Endodermal cell (in vitro differentiated cells): ENCODE measurements around the gene DHX32. TPM values are rescaled to one million over a fixed set of nuclear protein-coding genes. Genes with fewer than 3 reads are reported as not detected.
A peak's percentile ranks its signal among the peaks of the same experiment; 100 is the strongest.
"Not testable (repeated sequence)": the region's sequence is repeated elsewhere in the genome, so short reads cannot be mapped to it uniquely, and the experiment has no call there.

Source experiments
- DNase-seq: peaks from one replicate; pipeline ENCODE4 v3.0.0-alpha.2; 2017
- H3K27ac ChIP-seq: 2 replicates; pipeline ENCODE4 v1.5.1; 2013; ENCODE audit warnings: mild to moderate bottlenecking, low read depth, low read length, moderate library complexity
- H3K27me3 ChIP-seq: 2 replicates; pipeline ENCODE4 v1.6.1; 2013; ENCODE audit warnings: mild to moderate bottlenecking, low read length, moderate library complexity; ENCODE audit not compliant: insufficient read depth, control insufficient read depth, poor library complexity, severe bottlenecking
- H3K36me3 ChIP-seq: 2 replicates; pipeline ENCODE4 v1.7.0; 2013; ENCODE audit warnings: mild to moderate bottlenecking, low read length, moderate library complexity; ENCODE audit not compliant: control insufficient read depth, insufficient read depth
- H3K4me1 ChIP-seq: one replicate; pipeline ENCODE4 v1.7.0; 2013; ENCODE audit warnings: low read length; ENCODE audit not compliant: control insufficient read depth, insufficient read depth
- H3K4me3 ChIP-seq: 2 replicates; pipeline ENCODE4 v1.5.1; 2013; ENCODE audit warnings: mild to moderate bottlenecking, low read length, moderate library complexity
- H3K9ac ChIP-seq: 2 replicates; pipeline ENCODE4 v1.6.1; 2013; ENCODE audit warnings: mild to moderate bottlenecking, low read length, moderate library complexity; ENCODE audit not compliant: poor library complexity, severe bottlenecking; ENCODE audit errors: extremely low read depth
- H3K9me3 ChIP-seq: 2 replicates; pipeline ENCODE4 v1.6.1; 2013; ENCODE audit warnings: mild to moderate bottlenecking, low read length, moderate library complexity; ENCODE audit not compliant: control insufficient read depth
- H3K27ac Mint-ChIP-seq: 2 replicates; pipeline ENCODE4 v1.8.0; 2020; ENCODE audit warnings: mixed read lengths
- H3K27me3 Mint-ChIP-seq: 2 replicates; pipeline ENCODE4 v1.8.0; 2021; ENCODE audit warnings: mild to moderate bottlenecking, mixed read lengths; ENCODE audit not compliant: insufficient read depth
- H3K36me3 Mint-ChIP-seq: 2 replicates; pipeline ENCODE4 v1.8.0; 2020; ENCODE audit warnings: low read depth, mixed read lengths
- H3K4me1 Mint-ChIP-seq: 2 replicates; pipeline ENCODE4 v1.8.0; 2020; ENCODE audit warnings: mixed read lengths
- H3K4me3 Mint-ChIP-seq: 2 replicates; pipeline ENCODE4 v1.8.0; 2020; ENCODE audit warnings: mild to moderate bottlenecking, moderate library complexity, mixed read lengths
- H3K9me3 Mint-ChIP-seq: 2 replicates; pipeline ENCODE4 v1.8.0; 2020; ENCODE audit warnings: mild to moderate bottlenecking, mixed read lengths
- WGBS, 2 experiments: methylation state at CpG; one replicate each; pipeline versions ENCODE4 v1.1.5 to v1.1.7; 2013; ENCODE audit warnings: missing lambda C conversion rate in 2 of 2, mixed read lengths in 1 of 2; ENCODE audit not compliant: insufficient coverage in 1 of 2, insufficient read length in 1 of 2; 5-methylcytosine and 5-hydroxymethylcytosine counted together
- total RNA-seq, 2 donors: library from RNA; stranded (reverse); fragmentation: NEBNext Ultra II Directional in 1 of 2; extraction: Animal tissue kit (Norgen Biotek cat#: 25700) in 1 of 2; gene quantifications; 2 replicates in 1 of 2; 3 replicates in 1 of 2; pipeline ENCODE4 v1.2.1, GENCODE V29; 2021

DHX32 gene
- total RNA-seq, 2 donors from 2014 or later = 25.4 to 38.1 TPM

DNA sequence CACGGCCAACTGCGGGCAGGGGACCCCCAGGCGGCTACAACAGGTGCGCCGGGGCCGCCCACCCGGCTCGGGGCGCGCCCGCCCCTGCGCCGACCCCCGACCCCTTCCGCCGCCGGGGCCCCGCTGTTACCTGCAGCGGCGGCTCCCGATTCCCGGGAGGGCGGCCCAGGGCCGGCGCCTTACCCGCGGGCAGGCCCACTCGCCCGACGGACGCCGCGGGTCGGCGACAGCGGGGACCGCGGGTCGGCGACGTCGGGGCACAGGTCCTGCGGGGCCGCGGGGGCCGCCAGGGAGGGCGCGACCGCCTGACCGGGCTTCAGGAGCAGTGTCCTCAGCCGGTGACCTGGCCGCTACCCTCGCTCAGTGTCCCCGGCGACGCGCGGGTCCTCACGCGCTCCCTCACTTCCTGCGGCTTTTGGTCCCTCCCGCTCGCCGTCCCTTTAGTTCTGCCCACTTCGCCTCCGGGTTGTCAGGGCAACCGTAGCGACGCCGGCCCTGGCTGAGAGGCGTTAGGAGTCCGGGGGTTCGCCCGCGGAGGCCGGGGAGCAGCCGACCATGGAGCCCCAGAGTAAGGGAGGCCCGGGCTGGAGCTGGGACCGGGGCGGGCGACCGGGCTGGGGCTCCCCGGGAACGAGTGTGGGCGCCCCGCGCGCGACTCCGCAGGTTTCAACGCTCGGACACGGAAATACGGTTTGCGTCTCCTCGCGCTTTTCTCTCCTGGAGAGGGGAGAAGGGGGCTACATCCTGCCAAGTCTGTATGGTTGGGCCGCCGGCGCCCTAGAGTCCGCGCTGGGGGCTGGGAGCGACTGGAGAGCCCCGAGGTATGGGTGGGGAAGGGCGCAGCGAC is 15.2 kb upstream of the DHX32 start, which contains the start of gene FANK1:
FANK1 (plus strand) TSS at position 477 of the 847 bp plus-strand sequence; CDS start at position 556, 79 bp downstream.
- H3K9me3 ChIP-seq, H3K36me3 ChIP-seq, H3K27me3 Mint-ChIP-seq, H3K9me3 Mint-ChIP-seq, H3K4me1 ChIP-seq, H3K36me3 Mint-ChIP-seq, H3K27ac ChIP-seq, H3K27me3 ChIP-seq: not testable (repeated sequence)
- H3K4me3 Mint-ChIP-seq = peak within 1 kb of the TSS; percentile 84
- H3K27ac Mint-ChIP-seq = peak within 1 kb of the TSS; percentile 94
- peaks cover 28% of the 10 kb centered on the region for H3K4me1 Mint-ChIP-seq
- DNase-seq = peak; percentile 96
- Histone ChIP-seq H3K9ac (peak within 1 kb of the TSS; percentile 89), H3K4me3 (peak within 1 kb of the TSS; percentile 93)
- WGBS, 2 experiments = 17 to 40% methylated on average over 42 to 103 of the region's 106 CpGs

DNA sequence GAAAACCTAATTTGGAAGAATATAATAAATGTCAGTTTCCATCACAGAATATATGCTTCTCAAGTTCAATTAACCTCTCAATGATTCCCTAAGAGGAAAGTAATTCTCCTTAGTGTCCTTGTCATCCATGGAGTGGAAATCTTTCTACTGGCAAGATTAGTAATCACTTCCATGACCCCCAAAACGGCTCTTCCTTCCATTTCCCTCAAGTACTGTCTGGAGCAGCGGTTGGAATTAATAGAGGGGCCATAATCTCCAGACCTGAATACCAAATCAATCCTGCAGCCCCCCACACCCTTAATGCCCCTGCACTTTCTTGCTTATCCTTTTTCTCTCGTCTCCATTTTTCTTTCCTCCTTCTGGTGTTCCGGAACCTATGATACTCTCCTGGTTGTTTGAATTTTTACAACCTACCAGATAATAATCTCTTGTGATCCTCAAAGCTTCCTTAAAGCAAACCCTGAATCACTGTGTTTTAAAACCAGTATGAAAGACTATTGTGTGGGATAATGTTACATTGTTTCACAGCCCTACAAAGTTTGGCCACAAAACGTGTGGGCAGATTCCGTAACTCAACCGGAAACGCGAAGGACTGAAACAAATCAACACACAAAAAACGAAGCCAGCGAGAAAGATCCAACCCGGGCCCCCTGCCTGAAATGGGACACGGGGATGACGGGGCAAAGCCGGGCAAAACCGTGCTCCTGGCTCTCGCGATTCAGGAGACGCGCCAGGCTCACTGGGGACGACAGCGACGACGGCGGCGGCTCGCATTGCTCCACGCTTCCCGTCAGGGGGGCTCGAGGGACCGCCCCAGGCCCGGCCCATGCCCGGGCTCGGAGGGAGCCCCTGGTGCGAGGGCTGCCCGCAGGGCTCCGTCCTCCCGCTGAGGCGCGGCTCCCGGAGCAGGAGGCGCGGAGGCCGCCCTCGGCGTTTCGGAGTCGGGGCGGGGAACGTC is 14.3 kb upstream of the DHX32 start:
- H3K27me3 Mint-ChIP-seq, H3K27ac ChIP-seq, H3K4me1 ChIP-seq, H3K36me3 Mint-ChIP-seq, H3K9me3 ChIP-seq, H3K27me3 ChIP-seq, H3K9me3 Mint-ChIP-seq, H3K36me3 ChIP-seq: not testable (repeated sequence)
- peak overlapping the region; percentile 78 for H3K4me3 Mint-ChIP-seq
- H3K27ac Mint-ChIP-seq = peak overlapping the region; percentile 94
- H3K4me3 ChIP-seq = peak overlapping the region; percentile 93
- DNase-seq = peak; percentile 88
- peak overlapping the region; percentile 89 for H3K9ac ChIP-seq
- 26 to 41% methylated on average over 36 to 50 of the region's 50 CpGs for WGBS, 2 experiments
- H3K4me1 Mint-ChIP-seq = peaks cover 22% of the 10 kb centered on the region

DNA sequence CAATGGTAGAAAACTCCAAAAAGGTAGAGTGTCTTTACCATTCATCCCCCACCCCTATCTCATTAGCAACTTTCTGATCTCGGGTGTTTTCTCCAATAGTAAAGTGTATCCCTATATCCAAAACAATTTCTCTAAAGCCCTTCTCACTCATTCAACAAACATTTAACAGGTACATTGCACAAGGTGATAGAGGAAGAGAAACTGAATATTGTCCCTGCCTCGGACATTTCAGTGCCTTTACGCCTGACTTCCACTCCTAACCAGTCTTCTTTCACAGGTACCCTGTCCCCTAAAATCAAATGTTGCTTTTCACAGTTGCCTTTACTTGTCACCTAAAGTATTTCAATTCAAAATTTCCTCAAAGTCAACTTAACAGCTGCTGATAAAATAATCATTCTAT is 13.1 kb upstream of the DHX32 start:
- H3K27me3 ChIP-seq, H3K4me1 ChIP-seq, H3K27ac ChIP-seq, H3K9me3 ChIP-seq, H3K36me3 Mint-ChIP-seq, H3K27me3 Mint-ChIP-seq, H3K9me3 Mint-ChIP-seq, H3K9ac ChIP-seq, H3K36me3 ChIP-seq, DNase-seq, H3K4me3 Mint-ChIP-seq, H3K27ac Mint-ChIP-seq: not testable (repeated sequence)
- 72 to 100% methylated on average over 2 to 3 of the region's 3 CpGs for WGBS, 2 experiments
- peaks cover 22% of the 10 kb centered on the region for H3K4me1 Mint-ChIP-seq
- peak overlapping the region; percentile 93 for H3K4me3 ChIP-seq

DNA sequence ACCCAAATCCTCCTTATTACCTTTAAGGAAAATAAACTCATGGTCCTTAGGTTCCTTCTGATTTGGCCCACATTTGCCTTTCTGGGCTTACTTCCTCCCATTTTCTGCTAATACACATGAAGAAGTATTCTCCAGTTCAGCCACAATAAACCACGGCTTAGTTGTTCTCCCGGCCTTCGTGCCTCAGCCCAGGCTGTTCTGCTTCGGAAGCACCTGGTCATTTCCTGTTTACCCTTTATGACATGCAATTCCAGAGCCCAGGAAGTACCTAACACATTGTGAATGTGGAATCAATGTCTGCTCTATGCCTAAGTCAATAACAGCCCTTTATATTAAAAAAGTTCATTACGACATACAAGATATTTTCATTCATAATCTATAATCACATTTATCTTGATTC is 11.3 kb upstream of the DHX32 start:
- not testable (repeated sequence) for H3K9ac ChIP-seq, H3K4me3 ChIP-seq, H3K4me1 ChIP-seq, H3K36me3 Mint-ChIP-seq, H3K27me3 ChIP-seq, H3K9me3 ChIP-seq, DNase-seq, H3K9me3 Mint-ChIP-seq, H3K4me3 Mint-ChIP-seq, H3K27me3 Mint-ChIP-seq, H3K27ac ChIP-seq, H3K36me3 ChIP-seq, H3K27ac Mint-ChIP-seq
- WGBS, 2 experiments = 88 to 96% methylated on average over 4 to 5 of the region's 5 CpGs
- peaks cover 22% of the 10 kb centered on the region for H3K4me1 Mint-ChIP-seq

DNA sequence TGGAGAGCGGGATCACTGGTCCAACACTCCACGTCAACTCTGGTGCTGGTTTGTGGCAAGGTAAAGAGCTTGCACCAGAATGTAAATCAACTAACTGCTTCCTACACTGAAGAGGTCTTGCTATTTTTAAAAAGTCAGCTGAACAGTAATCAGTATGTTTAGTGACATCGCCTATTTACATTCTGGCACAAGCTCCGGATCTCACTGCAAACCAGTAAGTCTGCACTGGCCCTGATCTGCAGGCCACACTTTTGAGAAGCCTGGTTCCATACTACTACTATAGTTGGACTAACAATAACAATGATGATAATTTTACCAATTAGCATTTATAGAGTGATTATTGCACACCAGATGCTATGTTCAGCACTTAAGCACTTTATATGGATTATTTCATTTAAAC is 8.3 kb upstream of the DHX32 start:
- WGBS, 2 experiments = 100% methylated on average over 3 of the region's 4 CpGs; no CpG with 5 or more reads in 1 of the 2 experiments
- not testable (repeated sequence) for H3K9ac ChIP-seq, DNase-seq, H3K27me3 Mint-ChIP-seq, H3K27me3 ChIP-seq, H3K4me3 ChIP-seq, H3K4me3 Mint-ChIP-seq, H3K4me1 ChIP-seq, H3K27ac ChIP-seq, H3K4me1 Mint-ChIP-seq, H3K36me3 Mint-ChIP-seq, H3K9me3 Mint-ChIP-seq, H3K27ac Mint-ChIP-seq, H3K36me3 ChIP-seq
- peaks cover 10% of the 10 kb centered on the region for H3K9me3 ChIP-seq
